ENCODE data around the gene IP6K2.

IP6K2 gene

DNA sequence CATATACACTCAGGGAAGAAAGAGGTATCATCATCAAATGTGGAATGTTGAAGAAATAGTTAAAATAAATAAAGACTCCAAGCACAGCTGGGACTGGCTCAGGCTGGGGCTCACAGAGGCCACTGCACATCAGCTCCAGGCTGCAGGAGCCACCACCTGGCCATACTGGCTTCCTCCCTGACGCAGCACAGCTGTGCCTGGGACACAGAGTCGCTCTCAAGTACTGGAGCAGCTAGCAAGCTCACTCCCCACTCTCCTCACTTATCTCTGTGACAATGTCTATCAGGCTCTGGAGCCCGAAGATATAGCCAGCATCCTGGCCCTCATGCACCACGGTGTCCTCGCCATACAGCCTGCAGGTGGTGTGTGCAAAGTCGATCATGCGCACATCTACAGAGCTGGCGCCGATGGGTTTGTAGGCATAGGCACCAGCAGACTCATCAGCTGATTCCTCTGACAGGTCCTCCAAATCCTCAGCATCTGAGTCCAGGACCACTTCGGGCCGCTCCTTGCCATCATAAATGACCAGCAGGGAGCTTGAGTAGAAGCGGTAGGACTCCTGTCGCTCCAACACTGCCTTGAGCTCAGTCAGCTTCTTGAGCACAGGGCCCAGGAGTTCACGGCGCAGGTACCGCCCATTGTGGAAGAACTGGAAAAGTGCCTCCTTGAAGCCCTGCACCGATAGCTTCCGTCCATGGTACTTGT, 28.8 kb downstream of the IP6K2 start:
- DNase-seq = no peak

DNA sequence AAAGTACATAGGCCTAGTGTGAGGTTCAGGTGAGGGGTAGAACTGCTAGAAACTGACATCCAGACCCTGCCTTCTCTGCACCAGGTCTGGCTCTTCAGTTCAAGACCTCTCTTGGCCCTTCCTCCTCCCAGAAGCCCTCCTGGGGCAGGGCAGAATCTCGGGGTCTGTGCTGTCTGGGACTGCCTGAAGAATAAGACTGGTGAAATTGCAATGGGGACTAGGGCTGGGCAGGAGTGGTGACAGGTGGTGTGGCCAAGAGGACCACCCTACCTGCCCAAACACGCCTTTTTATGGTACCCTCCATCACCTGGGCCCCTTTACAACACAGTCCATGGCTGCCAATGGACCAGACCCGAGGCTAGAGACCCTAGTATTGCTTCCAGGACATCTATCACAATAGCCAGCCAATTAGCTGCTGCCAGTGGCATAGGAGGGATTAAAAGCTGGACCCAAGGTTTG, 29.8 kb downstream of the IP6K2 start:
- DNase-seq = no peak

DNA sequence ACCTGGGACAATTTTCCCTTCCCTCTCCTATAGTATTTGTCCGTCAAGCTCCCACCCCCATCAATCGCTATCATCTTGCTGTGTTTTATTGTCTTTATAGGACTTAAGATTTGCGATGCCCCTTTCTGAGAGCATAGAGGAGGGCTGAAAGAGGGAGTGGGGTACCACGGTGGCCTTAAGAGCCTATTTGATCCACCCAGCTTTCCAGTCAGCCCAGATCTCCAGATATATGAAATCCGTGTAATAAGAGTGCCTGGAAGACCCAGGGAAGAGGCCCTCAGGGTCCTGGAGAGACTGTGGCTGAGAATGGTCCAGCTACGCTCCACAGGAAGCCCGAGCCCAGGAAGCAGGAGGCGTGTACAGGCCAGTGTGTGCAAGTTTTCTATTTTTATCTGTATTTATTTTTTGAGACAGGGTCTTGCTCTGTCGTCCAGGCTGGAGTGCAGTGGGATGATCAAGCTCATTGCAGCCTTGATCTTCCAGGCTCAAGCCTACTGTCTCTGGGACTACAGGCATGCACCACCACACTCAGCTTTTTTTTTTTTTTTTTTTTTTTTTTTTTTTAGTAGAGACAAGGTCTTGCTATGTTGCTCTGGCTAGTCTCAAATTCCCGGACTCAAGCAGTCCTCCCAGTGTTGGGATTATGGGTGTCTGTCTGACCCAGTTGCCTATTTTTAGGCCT, 30.3 kb downstream of the IP6K2 start:
- no peak for DNase-seq

DNA sequence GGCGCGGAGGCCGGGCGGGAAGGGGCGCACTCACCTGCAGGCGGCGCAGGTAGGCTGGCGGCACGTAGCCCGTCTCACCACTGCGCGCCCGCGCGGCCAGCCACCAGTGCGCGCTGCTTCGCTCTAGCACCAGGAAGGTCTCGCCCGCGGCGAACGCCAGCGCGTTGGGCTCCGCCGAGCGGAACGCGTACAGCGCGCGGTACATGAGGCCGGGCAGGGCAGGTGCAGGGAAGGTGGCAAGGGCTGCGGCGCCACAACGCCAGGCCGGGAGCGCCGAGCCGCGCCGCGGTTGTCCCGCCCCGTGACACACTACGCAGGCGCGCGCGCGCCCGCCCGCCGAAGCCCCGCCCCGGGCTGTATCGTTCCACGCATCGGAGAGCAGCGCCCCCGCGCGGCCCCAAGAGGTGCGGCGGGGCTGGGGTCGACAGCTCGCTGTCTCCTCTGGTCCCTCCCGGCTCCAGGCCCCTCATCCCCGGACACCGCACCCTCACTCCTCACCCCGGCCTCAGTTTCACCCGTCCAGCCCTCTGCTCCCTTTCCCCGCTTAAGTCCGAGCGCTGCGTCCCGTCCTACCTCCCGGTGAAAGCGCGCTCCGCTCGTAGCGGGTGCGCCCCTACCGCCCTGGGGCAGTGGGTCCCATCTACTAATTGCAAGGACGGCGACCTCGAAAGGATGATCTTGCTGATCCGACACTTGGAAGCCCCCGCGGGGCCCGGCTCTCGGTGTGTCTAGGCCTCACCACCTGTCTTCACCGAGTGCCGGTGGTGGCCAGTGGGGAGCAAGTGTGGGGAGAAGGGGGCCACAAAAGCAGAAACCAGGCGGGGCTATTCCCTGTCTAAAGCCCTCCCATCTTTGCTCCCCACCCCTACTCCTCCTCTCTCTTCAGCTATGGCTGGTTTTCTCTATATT, 31.2 kb downstream of the IP6K2 start, which contains the start of gene NCKIPSD:
NCKIPSD (minus strand) TSS at position 313 of the 909 bp plus-strand sequence; CDS start at position 205, 108 bp downstream.
- peak; percentile 83 for DNase-seq

DNA sequence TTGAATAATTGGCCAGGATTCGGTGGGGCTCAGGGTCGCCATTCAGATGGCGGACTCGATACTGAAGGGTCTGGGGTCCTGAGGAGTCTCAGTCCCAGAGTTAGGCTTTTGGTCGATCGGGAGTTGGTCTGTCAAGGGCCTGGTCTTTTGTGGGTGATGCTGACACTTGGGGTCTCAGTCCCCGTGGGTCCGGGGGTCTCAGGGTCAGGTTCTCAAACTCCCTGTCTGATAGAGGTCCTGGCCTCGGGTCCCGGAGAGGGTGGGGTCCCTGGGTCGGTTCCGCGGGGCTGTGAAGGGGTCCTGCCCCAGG, 31.8 kb downstream of the IP6K2 start:
- DNase-seq = no peak

DNA sequence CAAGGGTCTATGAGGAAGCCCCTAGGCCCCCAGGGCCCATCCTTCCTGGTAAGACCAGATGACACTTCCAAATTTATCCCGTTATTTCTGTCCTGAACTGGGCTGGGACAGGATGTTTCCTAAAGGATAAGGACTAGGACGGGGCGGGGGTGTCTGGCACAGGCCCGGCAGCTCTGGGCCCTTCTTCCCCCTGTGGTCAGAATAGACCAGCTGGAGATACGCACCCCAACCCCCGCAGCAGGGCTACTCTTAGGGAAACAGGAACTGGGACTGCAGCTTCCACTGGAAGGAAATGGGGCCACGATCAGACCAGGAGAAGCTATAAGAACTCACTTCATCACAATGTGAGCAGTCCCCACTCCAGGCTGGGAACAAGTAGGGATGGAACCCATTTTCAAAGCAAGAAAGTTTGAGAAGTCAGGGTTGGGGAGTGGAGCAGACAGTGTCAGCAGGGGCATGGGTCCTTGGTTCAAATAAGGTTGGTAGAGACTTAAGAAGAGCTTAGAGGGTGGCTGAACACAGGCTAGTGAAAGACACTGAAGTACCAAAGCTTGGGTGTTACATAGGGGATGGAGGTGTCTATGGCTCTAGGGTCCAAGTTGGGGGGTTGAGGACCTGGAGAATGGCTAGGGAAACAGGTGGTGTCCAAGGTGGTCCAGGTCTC, 32.4 kb downstream of the IP6K2 start:
- DNase-seq = no peak

DNA sequence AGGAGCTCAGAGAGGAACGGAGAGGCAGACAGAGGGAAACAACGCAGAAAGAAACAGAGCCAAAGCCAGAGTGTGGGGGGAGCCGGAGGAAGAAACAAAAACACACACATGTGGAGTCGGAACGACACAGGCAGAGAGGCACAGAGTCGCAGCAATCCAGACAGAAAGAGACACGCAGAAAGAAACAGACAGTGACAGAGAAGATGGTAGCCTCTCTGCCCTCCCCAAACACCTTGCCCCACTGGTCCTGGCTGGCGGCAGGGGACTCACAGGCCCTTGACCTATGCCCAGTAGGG, 33.0 kb downstream of the IP6K2 start:
- DNase-seq = no peak

DNA sequence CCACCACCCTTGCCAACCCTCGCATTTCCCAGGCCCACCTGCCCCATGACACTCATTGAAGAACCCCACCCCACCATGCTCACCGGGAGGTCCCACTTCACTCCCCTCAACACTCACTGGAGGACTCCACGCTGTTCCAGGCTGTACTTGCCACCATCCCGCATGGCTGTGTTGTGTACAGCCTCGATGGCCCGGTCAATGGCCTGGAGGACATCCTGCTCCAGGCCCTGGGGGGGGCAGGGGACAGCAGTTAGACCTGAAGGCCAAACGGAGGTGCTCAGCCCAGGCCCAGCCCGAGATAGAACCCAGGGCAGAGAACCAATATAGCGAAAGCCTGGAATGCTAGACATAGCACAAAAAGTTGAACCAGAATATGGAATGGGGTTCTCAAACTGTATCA, 34.2 kb downstream of the IP6K2 start:
- no peak for DNase-seq

DNA sequence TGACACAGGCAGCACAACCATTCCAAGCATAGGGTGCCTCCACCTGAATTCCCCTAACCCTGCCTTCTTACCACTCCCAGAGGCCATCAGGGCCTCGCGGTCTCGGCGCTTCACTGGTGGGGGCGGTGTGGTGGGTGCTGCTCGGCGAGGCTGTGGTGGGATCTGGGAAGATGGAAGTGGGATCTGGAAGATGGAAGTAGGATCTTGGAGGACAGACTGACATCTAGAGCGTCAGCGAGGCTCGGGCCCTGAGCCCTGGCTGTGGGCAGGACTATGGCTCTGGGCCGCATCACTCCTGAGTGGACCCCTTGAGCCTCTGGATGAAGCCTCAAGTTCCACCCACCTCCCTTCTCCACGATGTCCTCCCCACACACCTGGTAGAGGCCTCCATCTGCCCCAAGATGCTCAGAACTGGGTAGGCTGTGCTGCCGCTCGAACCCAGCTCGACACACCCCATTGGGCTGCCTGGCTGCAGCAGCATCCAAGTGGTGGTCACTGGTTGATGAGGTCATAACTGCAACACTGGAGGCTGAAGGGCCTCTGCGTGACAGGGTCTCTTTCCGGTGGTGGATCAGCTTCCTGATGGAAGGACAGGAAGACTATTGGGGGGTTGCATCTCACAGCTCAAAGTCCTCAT, 34.9 kb downstream of the IP6K2 start:
- DNase-seq = no peak

DNA sequence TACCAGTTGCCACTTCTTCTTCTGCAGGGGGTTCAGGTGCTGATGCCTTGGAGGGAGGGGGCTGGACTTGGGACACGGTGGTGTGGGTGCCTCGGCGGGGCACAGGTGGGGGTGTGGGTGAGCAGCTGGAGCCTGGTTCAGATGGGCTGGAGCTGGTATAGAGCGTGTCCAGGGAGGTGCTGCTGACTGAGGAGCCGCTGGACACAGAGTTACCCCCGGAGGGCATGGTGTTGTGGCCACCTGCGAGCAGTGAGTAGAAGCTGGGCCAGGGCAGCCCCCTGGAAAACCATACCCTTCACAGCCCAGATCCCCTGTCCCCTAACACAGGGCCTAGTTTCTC, 35.5 kb downstream of the IP6K2 start:
- DNase-seq = no peak

DNA sequence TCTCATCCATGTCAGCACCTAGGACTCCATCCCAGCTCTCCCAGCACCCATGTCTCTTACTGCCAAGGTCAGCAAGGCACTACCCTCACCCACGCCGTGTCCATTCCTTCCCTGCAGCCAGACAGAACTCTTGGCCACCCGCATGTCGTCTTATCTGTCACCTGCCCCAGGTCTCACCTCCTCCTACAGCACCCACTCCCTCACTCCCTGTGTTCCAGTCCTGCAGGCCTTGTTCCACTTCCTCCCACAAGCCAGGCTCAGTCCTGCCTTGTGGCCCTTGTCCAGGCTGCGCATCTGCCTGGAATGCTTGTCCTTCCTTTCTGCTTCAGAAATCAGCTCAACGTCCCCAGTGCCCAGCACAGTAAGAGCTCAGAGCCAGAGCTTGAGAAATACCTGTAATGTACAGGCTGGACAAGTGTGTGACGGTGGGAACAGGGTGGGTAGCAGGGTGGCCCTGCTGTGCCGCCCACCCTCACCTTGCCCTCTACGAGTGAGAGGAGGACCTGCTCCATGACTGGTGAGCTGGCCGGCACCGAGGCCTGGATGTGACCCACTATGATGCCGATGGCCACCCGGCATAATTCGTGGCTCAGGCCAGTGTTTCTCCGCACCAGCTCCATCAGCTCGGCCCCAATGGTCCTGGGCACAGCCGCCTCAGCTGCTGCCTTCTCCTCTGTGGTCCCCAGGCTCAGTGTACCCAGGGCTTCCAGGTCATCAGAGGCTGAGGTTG, 36.0 kb downstream of the IP6K2 start:
- DNase-seq = no peak

DNA sequence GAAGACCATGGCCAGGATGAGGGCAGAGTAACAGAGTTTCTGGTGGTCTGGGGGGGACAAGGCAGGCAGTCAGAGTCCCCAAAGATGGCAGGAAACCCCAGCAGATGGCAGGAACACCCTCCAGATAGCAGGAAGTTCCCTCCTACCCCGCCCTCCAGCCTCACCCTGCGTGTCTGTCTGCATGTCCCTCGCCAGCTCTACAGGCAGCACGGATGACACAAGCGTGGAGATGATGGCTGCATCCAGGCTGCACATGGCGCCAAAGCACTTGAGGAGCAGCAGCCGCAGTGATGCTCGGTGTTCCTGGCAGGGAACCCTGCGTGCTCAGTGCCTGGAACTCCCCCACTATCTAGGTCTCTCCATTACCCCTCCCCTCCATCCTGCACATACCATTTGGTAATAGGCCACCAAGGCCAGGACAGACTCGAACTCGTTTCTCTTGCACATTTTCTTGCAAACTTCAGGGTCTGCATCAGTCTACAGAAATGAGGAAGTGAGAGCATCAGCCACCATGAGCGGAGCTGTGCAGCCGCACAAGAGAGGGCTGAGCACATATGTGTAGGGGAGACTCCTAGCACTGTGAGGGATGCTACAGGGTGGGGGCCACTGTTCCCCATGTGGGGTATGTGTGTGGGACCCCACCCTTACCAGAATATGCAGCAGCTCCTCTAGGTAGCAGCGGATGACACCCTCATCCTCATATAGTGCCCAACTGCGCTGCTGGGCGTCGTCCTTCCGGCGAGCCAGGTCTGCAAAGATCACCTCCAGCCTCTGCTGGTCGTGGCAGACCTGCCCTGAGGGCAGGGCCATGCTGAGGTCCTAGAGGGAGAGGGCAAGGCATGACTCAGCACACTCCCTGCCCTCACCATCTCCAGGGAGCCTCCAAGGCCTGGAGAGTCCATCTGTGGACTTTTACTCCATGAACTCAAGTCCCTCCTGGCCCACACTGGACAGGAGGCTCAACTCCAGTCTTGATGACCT, 37.3 kb downstream of the IP6K2 start:
- DNase-seq = no peak

DNA sequence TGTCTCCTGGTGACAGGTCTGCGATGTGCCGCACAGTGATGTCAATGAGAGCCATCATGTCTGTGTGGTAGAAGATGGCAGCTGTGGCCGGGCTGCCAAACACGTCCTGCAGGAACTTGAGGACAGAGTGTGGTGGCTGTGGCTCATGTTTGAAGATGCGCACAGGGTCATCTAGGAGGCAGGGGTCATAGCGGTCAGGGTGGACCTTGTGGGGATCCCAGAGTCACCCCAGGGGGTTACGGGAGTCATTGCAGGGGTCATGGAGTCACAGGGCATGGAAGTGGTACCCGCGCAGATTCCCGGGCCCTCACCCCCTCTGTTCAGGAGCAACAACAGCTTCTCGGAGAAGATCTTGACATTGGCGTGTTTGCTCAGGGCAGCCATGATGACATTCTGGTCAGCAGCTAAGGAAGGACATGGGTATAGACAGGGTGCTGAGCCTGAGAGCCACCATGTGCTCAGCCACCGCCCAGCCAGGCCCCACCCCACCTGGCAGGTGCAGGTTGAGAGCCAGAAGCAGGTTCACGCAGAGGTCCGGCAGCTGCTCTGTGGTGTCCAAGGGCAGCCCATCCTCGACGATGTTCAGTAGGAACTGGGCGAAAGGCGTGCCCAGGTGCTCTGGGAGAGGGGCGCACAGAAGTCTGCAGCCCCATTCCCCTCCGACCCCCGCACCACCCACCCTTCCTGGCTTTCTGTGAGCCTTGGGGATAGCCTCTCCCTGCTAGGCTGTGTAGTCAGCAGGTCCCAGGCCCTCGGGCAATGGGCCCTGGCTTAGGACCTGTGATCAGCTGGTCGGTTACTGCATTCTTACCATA, 38.2 kb downstream of the IP6K2 start:
- no peak for DNase-seq

DNA sequence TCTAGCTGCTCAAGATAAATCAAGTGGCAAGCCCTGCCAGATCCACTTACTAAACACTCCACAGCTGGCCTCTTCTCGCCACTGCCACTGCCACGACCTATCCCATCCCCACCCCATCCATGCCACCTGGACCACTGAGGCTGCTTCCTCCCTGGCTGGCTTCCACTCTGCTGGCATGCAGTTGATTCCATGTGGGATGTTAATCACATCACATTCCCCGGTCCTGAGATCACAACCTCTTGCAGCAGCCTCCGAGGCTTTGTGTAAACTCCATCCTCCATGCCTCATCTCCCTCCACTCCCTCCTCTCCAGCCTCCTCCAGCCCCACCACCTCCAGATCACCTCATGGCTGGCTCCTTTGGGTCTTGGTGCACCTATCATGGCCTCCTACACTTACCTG, 39.0 kb downstream of the IP6K2 start:
- no peak for DNase-seq

DNA sequence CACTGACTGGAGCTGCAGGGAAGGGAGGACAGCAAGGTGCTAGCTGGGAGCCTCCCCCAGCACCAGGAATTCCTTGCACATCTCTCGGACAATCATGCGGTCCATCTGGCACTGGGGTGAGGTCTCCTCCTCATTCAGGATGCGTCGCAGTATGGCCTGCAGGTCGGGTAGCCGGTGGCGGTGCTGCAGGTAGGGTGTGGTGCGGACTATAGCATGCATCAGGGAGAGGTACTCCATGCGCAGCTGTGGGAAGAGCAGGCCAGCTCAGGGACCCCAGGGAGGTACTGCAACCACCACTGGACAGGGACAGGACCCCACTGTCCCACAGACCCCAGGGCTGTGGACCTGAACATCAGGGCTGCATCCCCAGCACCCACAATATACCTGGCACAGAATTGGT, 42.5 kb downstream of the IP6K2 start:
- DNase-seq = no peak

DNA sequence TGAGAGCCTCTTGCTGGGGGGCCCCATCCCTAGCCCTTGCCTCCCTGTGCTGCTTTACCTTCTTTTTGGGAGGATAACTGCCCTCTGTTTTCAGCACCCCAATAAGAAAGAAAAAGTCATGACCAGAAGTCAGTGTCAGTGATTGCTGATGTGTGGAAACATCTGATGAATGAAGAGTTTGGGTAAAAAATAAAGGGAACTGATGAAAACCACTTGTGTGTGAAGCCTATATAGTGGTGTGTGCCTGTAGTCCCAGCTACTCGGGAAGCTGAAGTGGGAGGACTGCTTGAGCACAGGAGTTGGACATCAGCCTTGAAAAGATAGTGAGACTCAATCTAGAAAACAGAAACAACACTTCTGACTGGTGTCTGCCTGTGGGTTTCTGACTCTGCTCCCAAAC, 44.5 kb downstream of the IP6K2 start:
- no peak for DNase-seq

DNA sequence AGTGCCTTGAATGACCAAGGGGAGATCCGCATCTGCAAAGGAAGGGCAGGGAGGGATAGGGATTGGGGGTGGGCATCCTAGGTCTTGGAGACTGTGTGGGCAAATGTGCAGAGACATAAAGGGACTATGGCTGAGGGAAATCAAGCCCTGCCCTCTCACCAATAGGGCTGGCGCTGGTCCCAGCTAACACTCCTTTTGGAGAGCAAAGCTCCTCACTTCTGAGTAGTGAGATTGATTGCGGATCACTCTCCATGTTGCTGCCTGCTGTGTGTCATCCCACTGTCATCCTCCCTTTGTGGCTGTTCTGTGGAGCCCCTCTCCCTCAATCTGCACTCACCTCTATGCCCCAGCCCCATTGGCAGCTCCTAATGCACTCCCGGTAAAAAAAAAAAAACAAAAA, 52.1 kb downstream of the IP6K2 start:
- DNase-seq = no peak

DNA sequence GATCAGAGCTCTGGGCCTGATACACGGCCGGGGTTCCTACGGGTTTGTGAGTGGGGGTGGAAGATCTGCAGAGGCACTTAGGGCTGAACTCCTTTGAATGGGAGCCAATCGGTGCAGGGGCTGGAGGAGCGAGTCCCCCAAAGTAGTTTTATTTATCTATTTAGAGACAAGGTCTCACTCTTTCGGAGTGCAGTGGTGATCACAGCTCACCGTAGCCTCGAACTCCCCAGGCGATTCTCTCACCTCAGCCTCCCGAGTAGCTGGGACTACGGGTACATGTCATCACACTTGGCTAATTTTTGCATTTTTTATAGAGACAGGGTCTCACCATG, 52.7 kb downstream of the IP6K2 start:
- DNase-seq = no peak

DNA sequence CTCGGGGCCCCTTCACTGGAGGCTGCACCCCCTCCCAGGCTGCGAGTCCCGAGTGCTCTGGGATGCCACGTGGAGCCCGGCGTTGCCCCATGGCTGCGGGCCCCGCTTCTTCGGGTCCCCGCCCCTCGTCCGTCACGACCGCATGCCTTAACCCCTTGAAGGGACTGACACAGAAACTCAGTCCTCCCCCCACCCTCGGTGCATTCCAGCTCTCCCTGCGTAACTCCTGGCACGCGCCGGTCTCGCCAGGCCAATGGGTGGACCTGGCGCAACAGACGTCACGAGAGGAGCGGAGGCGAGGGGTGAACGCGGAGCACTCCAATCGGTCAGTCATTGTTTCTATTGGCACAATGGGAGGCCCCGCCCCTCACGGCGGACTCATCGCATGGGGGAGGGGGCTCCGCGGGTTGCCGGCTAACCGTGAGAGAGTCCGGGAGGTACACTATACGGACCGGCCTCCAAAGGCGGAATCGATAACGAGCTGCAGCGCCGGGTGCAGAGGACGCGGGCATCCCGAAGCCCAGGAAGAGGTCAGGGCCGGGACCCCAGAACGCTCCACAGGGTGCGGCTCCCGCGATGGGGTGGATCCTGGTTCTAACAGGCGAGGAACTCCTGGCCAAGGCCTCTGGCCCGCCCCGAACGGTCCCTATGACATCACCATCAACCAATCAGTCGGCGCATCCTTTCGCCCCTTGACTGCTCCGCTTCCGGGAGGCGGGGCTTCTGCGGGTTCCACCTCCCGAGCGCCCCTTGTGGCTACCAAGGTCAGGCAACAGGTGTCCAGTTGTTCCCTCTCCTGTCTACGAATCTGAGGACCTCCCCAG, 53.3 kb downstream of the IP6K2 start:
- peak; percentile 88 for DNase-seq

All from CD4-positive, alpha-beta T cell treated with Interleukin-4 for 4 hours (primary cell).